ENCODE measurements around the gene LUC7L3. TPM values are rescaled to one million over a fixed set of nuclear protein-coding genes. Genes with fewer than 3 reads are reported as not detected.

The LUC7L3 gene
- total RNA-seq, 2 experiments from 2014 or later, result 116 to 126 TPM

- Histone ChIP-seq H3K4me1 (ENCODE audit: insufficient read depth, low read length) (no peaks in the 10 kb centered on the region), H3K4me3 (ENCODE audit: low read length) (no peak overlapping the region), H3K27ac (ENCODE audit: low read depth in 1 of 2, low read length in 2 of 2) (no peak overlapping the region), H3K9me3 (ENCODE audit: control insufficient read depth in 1 of 2, insufficient read depth in 1 of 2, low read length in 2 of 2) (no peaks in the 10 kb centered on the region), H3K36me3 (ENCODE audit: insufficient read depth, low read length) (no peaks in the 10 kb centered on the region), H3K27me3 (ENCODE audit: control insufficient read depth in 1 of 2, insufficient read depth in 2 of 2, low read length in 2 of 2) (no peaks in the 10 kb centered on the region)
- peaks cover 18% of the 10 kb centered on the region for H3K27me3 Mint-ChIP-seq
- H3K27ac Mint-ChIP-seq, result no peak overlapping the region
- intact Hi-C loops (cut with DNase I, micrococcal nuclease), result no loop called here
- H3K4me1 Mint-ChIP-seq (ENCODE audit: low read depth), result no peaks in the 10 kb centered on the region
- DNase-seq (no peak), ATAC-seq (ENCODE audit: poor library complexity) (no peak)
- ChIA-PET CTCF (interaction anchor here (0.6 kb wide), 1 partner anchor 93 kb away, joined by 3 read pairs; no protein-coding TSS in a partner anchor), POLR2A (no interaction called here)
- no peak overlapping the region for H3K4me3 Mint-ChIP-seq
- H3K36me3 Mint-ChIP-seq (ENCODE audit: low read depth), result no peaks in the 10 kb centered on the region
- TF ChIP-seq, protein P1, sequence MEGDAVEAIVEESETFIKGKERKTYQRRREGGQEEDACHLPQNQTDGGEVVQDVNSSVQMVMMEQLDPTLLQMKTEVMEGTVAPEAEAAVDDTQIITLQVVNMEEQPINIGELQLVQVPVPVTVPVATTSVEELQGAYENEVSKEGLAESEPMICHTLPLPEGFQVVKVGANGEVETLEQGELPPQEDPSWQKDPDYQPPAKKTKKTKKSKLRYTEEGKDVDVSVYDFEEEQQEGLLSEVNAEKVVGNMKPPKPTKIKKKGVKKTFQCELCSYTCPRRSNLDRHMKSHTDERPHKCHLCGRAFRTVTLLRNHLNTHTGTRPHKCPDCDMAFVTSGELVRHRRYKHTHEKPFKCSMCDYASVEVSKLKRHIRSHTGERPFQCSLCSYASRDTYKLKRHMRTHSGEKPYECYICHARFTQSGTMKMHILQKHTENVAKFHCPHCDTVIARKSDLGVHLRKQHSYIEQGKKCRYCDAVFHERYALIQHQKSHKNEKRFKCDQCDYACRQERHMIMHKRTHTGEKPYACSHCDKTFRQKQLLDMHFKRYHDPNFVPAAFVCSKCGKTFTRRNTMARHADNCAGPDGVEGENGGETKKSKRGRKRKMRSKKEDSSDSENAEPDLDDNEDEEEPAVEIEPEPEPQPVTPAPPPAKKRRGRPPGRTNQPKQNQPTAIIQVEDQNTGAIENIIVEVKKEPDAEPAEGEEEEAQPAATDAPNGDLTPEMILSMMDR (IDR thresholded peaks at IDR 0.05), result no peak
- H3K9me3 Mint-ChIP-seq, result no peaks in the 10 kb centered on the region
These were observed 34.1 kb upstream of the LUC7L3 start for GRCh38 chr17:50685334-50685665.

DNA sequence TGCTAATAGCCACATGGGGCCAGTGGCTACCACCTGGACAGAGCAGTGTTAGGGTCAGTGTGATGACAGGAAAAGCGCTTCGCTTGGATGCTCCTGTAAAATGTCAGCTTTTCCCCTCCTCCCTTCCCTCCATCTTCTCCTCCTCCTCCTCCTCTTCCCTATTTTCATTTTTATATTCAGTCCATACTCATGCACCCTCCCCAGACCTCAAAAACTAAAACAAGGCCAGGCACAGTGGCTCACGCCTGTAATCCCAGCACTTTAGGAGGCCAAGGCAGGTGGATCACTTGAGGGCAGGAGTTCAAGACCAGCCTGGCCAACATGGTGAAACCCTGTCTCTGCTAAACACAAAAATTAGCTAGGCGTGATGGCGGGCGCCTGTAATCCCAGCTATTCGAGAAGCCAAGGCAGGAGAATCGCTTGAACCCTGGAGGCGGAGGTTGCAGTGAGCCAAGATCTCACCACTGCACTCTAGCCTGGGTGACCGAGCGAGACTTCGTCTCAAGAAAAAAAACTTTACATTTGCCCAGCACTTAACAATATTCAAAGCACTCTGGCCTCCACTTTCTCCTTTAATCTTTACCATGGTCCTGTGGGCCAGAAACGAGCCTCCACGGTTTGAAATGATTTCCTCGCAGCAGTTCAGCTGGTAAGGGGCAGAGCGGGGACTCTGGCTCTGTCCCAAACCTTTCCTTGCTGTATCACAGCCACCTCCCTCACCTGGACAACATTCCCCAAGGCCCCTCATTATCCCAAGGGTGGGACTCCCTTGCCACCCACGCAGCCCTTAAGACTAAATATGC lies 33.5 kb upstream of the LUC7L3 start:
- Histone ChIP-seq H3K4me3 (ENCODE audit: low read length) (no peak overlapping the region), H3K4me1 (ENCODE audit: insufficient read depth, low read length) (no peaks in the 10 kb centered on the region), H3K27ac (ENCODE audit: low read depth in 1 of 2, low read length in 2 of 2) (no peak overlapping the region), H3K9me3 (ENCODE audit: control insufficient read depth in 1 of 2, insufficient read depth in 1 of 2, low read length in 2 of 2) (no peaks in the 10 kb centered on the region), H3K27me3 (ENCODE audit: control insufficient read depth in 1 of 2, insufficient read depth in 2 of 2, low read length in 2 of 2) (no peaks in the 10 kb centered on the region), H3K36me3 (ENCODE audit: insufficient read depth, low read length) (no peaks in the 10 kb centered on the region)
- POLR2A ChIA-PET, result no interaction called here
- intact Hi-C loops (cut with DNase I, micrococcal nuclease), result no loop called here
- Mint-ChIP-seq H3K9me3 (no peaks in the 10 kb centered on the region), H3K27ac (no peak overlapping the region), H3K4me3 (no peak overlapping the region), H3K27me3 (peaks cover 18% of the 10 kb centered on the region), H3K4me1 (ENCODE audit: low read depth) (no peaks in the 10 kb centered on the region), H3K36me3 (ENCODE audit: low read depth) (no peaks in the 10 kb centered on the region)
- DNase-seq, result no peak
- CTCF ChIA-PET, result interaction anchor here (0.6 kb wide), 1 partner anchor 92 kb away, joined by 3 read pairs; no protein-coding TSS in a partner anchor
- no peak for ATAC-seq (ENCODE audit: poor library complexity)
- TF ChIP-seq, protein P1 (IDR thresholded peaks at IDR 0.05), result no peak

GRCh38 chr17:50686494-50687199 lies 32.8 kb upstream of the LUC7L3 start:
- Mint-ChIP-seq H3K27ac (no peak overlapping the region), H3K27me3 (peaks cover 11% of the 10 kb centered on the region)
- TF ChIP-seq, protein P1 (IDR thresholded peaks at IDR 0.05), result no peak

More at GRCh38 chr17:50686494-50687199, 32.8 kb upstream of the LUC7L3 start:
- no peaks in the 10 kb centered on the region for H3K36me3 Mint-ChIP-seq (ENCODE audit: low read depth)
- H3K9me3 Mint-ChIP-seq, result no peaks in the 10 kb centered on the region
- no peaks in the 10 kb centered on the region for H3K27me3 ChIP-seq (ENCODE audit: control insufficient read depth in 1 of 2, insufficient read depth in 2 of 2, low read length in 2 of 2)
- CTCF ChIA-PET, result no interaction called here
- no peak for DNase-seq
- no peak for ATAC-seq (ENCODE audit: poor library complexity)
- intact Hi-C loops (cut with DNase I, micrococcal nuclease), result no loop called here
- no peaks in the 10 kb centered on the region for H3K36me3 ChIP-seq (ENCODE audit: insufficient read depth, low read length)
- no peak overlapping the region for H3K4me3 Mint-ChIP-seq
- H3K4me1 ChIP-seq (ENCODE audit: insufficient read depth, low read length), result no peaks in the 10 kb centered on the region
- no peaks in the 10 kb centered on the region for H3K9me3 ChIP-seq (ENCODE audit: control insufficient read depth in 1 of 2, insufficient read depth in 1 of 2, low read length in 2 of 2)
- no peak overlapping the region for H3K27ac ChIP-seq (ENCODE audit: low read depth in 1 of 2, low read length in 2 of 2)
- H3K4me1 Mint-ChIP-seq (ENCODE audit: low read depth), result no peaks in the 10 kb centered on the region
- H3K4me3 ChIP-seq (ENCODE audit: low read length), result no peak overlapping the region
- POLR2A ChIA-PET, result no interaction called here

Data from CD4-positive, alpha-beta T cell (primary cell).